K562 (cell line): ENCODE data around the gene GALNT18. TPM values are rescaled to one million over a fixed set of nuclear protein-coding genes. Genes with fewer than 3 reads are reported as not detected.

Source experiments
- ATAC-seq: fragments of 200-7000 bp; cut with Tn5 transposase; 3 replicates; pipeline ENCODE4 v1.9.1; 2020; ENCODE audit warnings: moderate library complexity
- BruUV-seq: library from RNA; stranded (reverse); fragments of 400-500 nt; replicated peaks from 2 replicates; lab custom pipeline; 2021; lab: Mats Ljungman, UMichigan
- CTCF ChIA-PET: fragments of 300-600 bp; formaldehyde crosslinking; extraction: SDS; loops from one replicate; lab custom pipeline; 2021; ENCODE audit warnings: low intra/inter-chr PET ratio; lab: Yijun Ruan, JAX
- POLR2A ChIA-PET: fragments of 300-600, 350-650 bp; sonication (Branson Sonifier 250); formaldehyde crosslinking; extraction: SDS; loops from one replicate; lab custom pipeline; 2021; ENCODE audit warnings: antibody characterized with exemption, inconsistent platforms; lab: Yijun Ruan, JAX
- DNase-seq, 4 experiments: peaks; one replicate each; pipeline versions ENCODE4 v3.0.0 to v3.0.0-alpha.2; 2011 to 2018; ENCODE audit warnings: low spot score in 3 of 4, mixed read lengths in 3 of 4; ENCODE audit errors: extremely low read depth in 1 of 4
- FAIRE-seq: peaks from 2 replicates; lab custom pipeline; 2011; peaks lifted over from hg19 to GRCh38; lab: Jason Lieb, UNC
- H2AFZ ChIP-seq: 2 replicates; pipeline ENCODE4 v1.6.0; 2011; ENCODE audit warnings: low read depth, low read length, control low read depth, inconsistent platforms
- H3K27ac ChIP-seq: fragments of 200-600 bp; 3 replicates; pipeline ENCODE4 v1.8.0; 2011; ENCODE audit warnings: low read depth, mild to moderate bottlenecking, control low read depth, inconsistent platforms, low read length, moderate library complexity, mixed read lengths; ENCODE audit errors: extremely low read depth
- H3K27me3 ChIP-seq, 2 experiments: fragments of 300-600 bp in 1 of 2; 2 replicates in 1 of 2; 3 replicates in 1 of 2; pipeline versions ENCODE4 v1.6.0 to v1.8.0; 2011; ENCODE audit warnings: inconsistent platforms in 2 of 2, low read length in 2 of 2, mild to moderate bottlenecking in 1 of 2, mixed read lengths in 1 of 2, moderate library complexity in 1 of 2; ENCODE audit not compliant: control insufficient read depth in 2 of 2, insufficient read depth in 2 of 2
- H3K36me3 ChIP-seq: fragments of 300-600 bp; 3 replicates; pipeline ENCODE4 v1.8.0; 2011; ENCODE audit warnings: mild to moderate bottlenecking, low read length, inconsistent platforms; ENCODE audit not compliant: control insufficient read depth, insufficient read depth
- H3K4me1 ChIP-seq, 2 experiments: fragments of 200-600 bp in 1 of 2; replicated peaks in 1 of 2; 2 replicates in 1 of 2; 3 replicates in 1 of 2; pipeline versions ENCODE4 v1.5.1 to v1.8.0; 2011; ENCODE audit warnings: inconsistent platforms in 2 of 2, low read length in 2 of 2, mild to moderate bottlenecking in 1 of 2, mixed read lengths in 1 of 2, moderate library complexity in 1 of 2; ENCODE audit not compliant: control insufficient read depth in 2 of 2, insufficient read depth in 2 of 2
- H3K4me2 ChIP-seq: 2 replicates; pipeline ENCODE4 v1.6.1; 2011; ENCODE audit warnings: low read length, control low read depth, inconsistent platforms, mixed read lengths; ENCODE audit not compliant: insufficient read depth
- H3K4me3 ChIP-seq: fragments of 200-600 bp; sonication (generic), shearing (Covaris generic); 2 replicates; pipeline ENCODE4 v1.5.1; 2016; ENCODE audit warnings: control low read depth, inconsistent platforms
- H3K79me2 ChIP-seq: fragments of 200-600 bp; 3 replicates; pipeline ENCODE4 v1.8.0; 2011; ENCODE audit warnings: low read length, inconsistent platforms; ENCODE audit not compliant: control insufficient read depth, insufficient read depth
- H3K9ac ChIP-seq, 2 experiments: 2 replicates each; pipeline versions ENCODE4 v1.6.0 to v1.6.1; 2011; ENCODE audit warnings: low read depth in 2 of 2, low read length in 2 of 2, control low read depth in 1 of 2, inconsistent platforms in 1 of 2, mild to moderate bottlenecking in 1 of 2, mixed read lengths in 1 of 2; ENCODE audit not compliant: insufficient read depth in 1 of 2
- H3K9me1 ChIP-seq: one replicate; pipeline ENCODE4 v1.6.0; 2011; ENCODE audit warnings: inconsistent platforms, mild to moderate bottlenecking, low read length, moderate library complexity; ENCODE audit not compliant: control insufficient read depth, insufficient read depth
- H3K9me3 ChIP-seq: replicated peaks from 2 replicates; pipeline ENCODE4 v1.5.1; 2011; ENCODE audit warnings: low read depth, low read length, inconsistent platforms; ENCODE audit not compliant: control insufficient read depth, insufficient read depth
- H4K20me1 ChIP-seq: replicated peaks from 2 replicates; pipeline ENCODE4 v1.6.1; 2011; ENCODE audit warnings: low read length, inconsistent platforms, mixed read lengths; ENCODE audit not compliant: control insufficient read depth, insufficient read depth
- HMG20B ChIP-seq: fragments of 250-450 bp; sonication (Bioruptor Pico); IDR thresholded peaks from 2 replicates; pipeline ENCODE4 v1.5.0; 2021; ENCODE audit warnings: mild to moderate bottlenecking
- MYC ChIP-seq, 2 experiments: fragments of 250-450 bp in 1 of 2; sonication (Bioruptor Pico) in 1 of 2; IDR thresholded peaks; 2 replicates each; pipeline versions ENCODE4 v1.5.1 to v1.6.1; 2012 to 2021; ENCODE audit warnings: low read depth in 2 of 2, borderline replicate concordance in 1 of 2, improper control_type of control experiment in 1 of 2, low read length in 1 of 2, mild to moderate bottlenecking in 1 of 2, moderate library complexity in 1 of 2
- RUNX1 ChIP-seq: sonication (generic); IDR thresholded peaks from 2 replicates; pipeline ENCODE4 v1.6.1; 2016; ENCODE audit warnings: antibody characterized with exemption, low read depth
- SUPT5H ChIP-seq: fragments of 450-650 bp; IDR thresholded peaks from 2 replicates; pipeline ENCODE4 v1.6.1; 2016
- ZNF551 ChIP-seq: fragments of 250-450 bp; sonication (Bioruptor Pico); IDR thresholded peaks from 2 replicates; pipeline ENCODE4 v1.5.0; 2021; ENCODE audit warnings: mild to moderate bottlenecking, moderate library complexity
- WGBS: fragments of 100-300 bp; shearing (Covaris generic); methylation state at CpG from one replicate; pipeline ENCODE4 v1.1.6; 2016; ENCODE audit warnings: low coverage, mixed read lengths; ENCODE audit not compliant: insufficient coverage; ENCODE audit errors: missing lambda C conversion rate; 5-methylcytosine and 5-hydroxymethylcytosine counted together
- in situ Hi-C: fragments of 300-500 bp; cut with MboI; formaldehyde crosslinking; loops from 4 replicates; pipeline ENCODE4 v1.15.0; 2018; ENCODE audit warnings: inconsistent platforms, mixed read lengths
- intact Hi-C: fragments of 100-400 bp; cut with micrococcal nuclease; formaldehyde crosslinking; loops from 2 replicates; pipeline ENCODE4 v1.14.2; 2022
- polyA plus RNA-seq, 8 experiments: library from polyadenylated mRNA; depleted of rRNA in 4 of 8; stranded (reverse) in 5 of 8; unstranded in 3 of 8; fragments of >200 nt; fragmentation: Nextera tagmentation in 2 of 8; fragmentation: Illumina TruSeq in 1 of 8; extraction: Ambion mirVana in 2 of 8; extraction: Trizol in 1 of 8; gene quantifications; 2 replicates each; pipeline versions ENCODE4 v1.2.1 to v1.2.3, GENCODE V29; 2011 to 2014; ENCODE audit warnings: inconsistent platforms in 1 of 8, missing spikeins in 1 of 8
- total RNA-seq, 7 experiments: library from RNA; depleted of rRNA in 6 of 7; stranded (reverse); fragments of >200 nt in 6 of 7; fragmentation: Illumina TruSeq in 2 of 7; extraction: Trizol in 2 of 7; gene quantifications; 2 replicates each; pipeline versions ENCODE4 v1.2.1 to v1.2.3, GENCODE V29; 2011 to 2021; ENCODE audit warnings: low replicate concordance in 1 of 7

The GALNT18 gene
- total and polyA plus RNA-seq, 9 of the 15 experiments (the other 6 are each of a cell fraction or from before 2014, with no cell fraction given) = not detected

DNA sequence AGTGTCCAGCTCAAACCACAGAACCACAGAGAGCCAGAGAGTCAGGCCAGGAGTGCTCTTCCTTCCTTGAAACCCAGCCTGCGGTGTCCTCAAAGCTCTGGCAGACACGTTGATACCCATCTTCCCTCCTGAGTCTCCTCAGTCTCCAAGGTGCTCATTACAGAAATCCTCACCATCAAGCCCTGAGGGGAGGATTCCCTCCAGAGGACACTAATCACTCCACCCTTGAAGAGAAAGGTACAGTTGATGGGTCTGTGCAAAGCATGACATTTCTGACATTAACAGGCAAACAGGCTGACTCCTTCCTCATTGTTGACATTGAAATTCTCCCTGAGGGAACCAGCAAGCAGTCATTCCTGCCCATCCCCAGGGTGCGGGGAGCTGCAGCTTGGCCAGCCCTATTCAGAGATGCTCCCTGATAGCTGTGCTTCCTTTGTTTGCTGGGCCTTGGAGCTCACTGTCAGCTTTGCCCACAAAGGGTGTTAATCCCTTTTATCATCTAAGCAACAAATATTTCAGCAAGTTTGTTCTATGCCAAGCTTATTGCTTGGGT lies 167.1 kb downstream of the GALNT18 start:
- Histone ChIP-seq H4K20me1 (0 out of 2 replicates have a peak, but pooled peaks cover 4% of the 10 kb centered on the region), H3K9me1 (no peaks in the 10 kb centered on the region), H3K9me3 (no peaks in the 10 kb centered on the region), H3K4me1 (no peaks in the 10 kb centered on the region), H2AFZ (no peak overlapping the region), H3K27ac (no peak overlapping the region), H3K79me2 (no peaks in the 10 kb centered on the region), H3K27me3 (peaks cover 2 to 23% of the 10 kb centered on the region in 2 experiments; a peak in 3 of 5 replicates), H3K4me2 (no peak overlapping the region), H3K4me3 (no peak overlapping the region), H3K36me3 (no peaks in the 10 kb centered on the region), H3K9ac (no peak overlapping the region)
- ChIA-PET CTCF (no interaction called here), POLR2A (no interaction called here)
- intact Hi-C loops = no loop called here
- in situ Hi-C loops = no loop called here
- no TSS peak for BruUV-seq
- FAIRE-seq = no peak
- no peak for TF ChIP-seq HMG20B (CRISPR knock-in tag)
- TF ChIP-seq MYC (IDR thresholded peaks at IDR 0.05; ENCODE audit: low read depth, low read length) = no peak
- TF ChIP-seq MYC (CRISPR knock-in tag; IDR thresholded peaks at IDR 0.05; ENCODE audit: borderline replicate concordance, low read depth) = no peak
- TF ChIP-seq RUNX1 = no peak
- TF ChIP-seq SUPT5H = no peak
- no peak for ATAC-seq
- no peak for DNase-seq
- WGBS = 8% methylated on average over 2 of the region's 3 CpGs

- 0 out of 2 replicates have a peak, but pooled peaks cover 6% of the 10 kb centered on the region for H4K20me1 ChIP-seq
- peaks cover 0 to 20% of the 10 kb centered on the region in 2 experiments; a peak in 2 of 5 replicates for H3K27me3 ChIP-seq
- H3K36me3 ChIP-seq = no peaks in the 10 kb centered on the region
- no peaks in the 10 kb centered on the region for H3K4me1 ChIP-seq
- FAIRE-seq = no peak
- H2AFZ ChIP-seq = no peak overlapping the region
- ATAC-seq = no peak; the same call in 2 of the 3 replicates
- WGBS = 4% methylated on average over 4 of the region's 4 CpGs
- no peaks in the 10 kb centered on the region for H3K79me2 ChIP-seq
- ChIA-PET CTCF (no interaction called here), POLR2A (interaction anchor here (0.5 kb wide), 1 partner anchor 192 kb away, joined by 3 read pairs; no protein-coding TSS in a partner anchor)
- H3K4me2 ChIP-seq = no peak overlapping the region
- intact Hi-C loops (no loop called here), in situ Hi-C loops (no loop called here)
- H3K9ac ChIP-seq = no peak overlapping the region
- no TSS peak for BruUV-seq
- peak in 3 of 4 experiments; percentile 9 to 38 (median 28) for DNase-seq
- no peaks in the 10 kb centered on the region for H3K9me1 ChIP-seq
- H3K4me3 ChIP-seq = no peak overlapping the region
- no peaks in the 10 kb centered on the region for H3K9me3 ChIP-seq
- H3K27ac ChIP-seq = no peak overlapping the region
- TF ChIP-seq ZNF551 (CRISPR knock-in tag) = no peak
Measured at GRCh38 chr11:11451501-11452005, 170.3 kb downstream of the GALNT18 start.
